Epidermal melanocyte (primary cell): ENCODE data around the gene DHRS7B.

Source experiments
- DNase-seq: peaks from one replicate; pipeline ENCODE4 v3.0.0; 2011; ENCODE audit warnings: low spot score; ENCODE audit not compliant: insufficient read length

DHRS7B gene

GRCh38 chr17:21157586-21158370, 31.0 kb downstream of the DHRS7B start:
- DNase-seq, result no peak

DNA sequence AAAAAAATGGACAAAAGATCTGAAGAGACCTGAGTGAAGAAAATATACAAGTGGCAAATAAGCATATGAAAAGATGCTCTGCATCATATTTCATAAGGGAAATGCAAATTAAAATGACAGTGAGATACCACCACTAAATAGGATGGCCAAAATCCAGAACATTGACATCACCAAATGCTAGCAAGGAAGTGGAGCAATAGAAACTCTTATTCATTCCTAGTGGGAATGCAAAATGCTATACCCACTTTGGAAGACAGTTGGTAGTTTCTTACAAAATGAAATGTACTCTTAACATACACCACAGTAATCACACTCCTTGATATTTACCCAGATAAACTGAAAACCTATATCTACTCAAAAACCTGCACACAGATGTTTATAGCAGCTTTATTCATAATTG, 33.6 kb downstream of the DHRS7B start:
- DNase-seq, result no peak

GRCh38 chr17:21161498-21162393, 35.0 kb downstream of the DHRS7B start:
- no peak for DNase-seq

GRCh38 chr17:21162394-21162775, 35.6 kb downstream of the DHRS7B start:
- DNase-seq, result no peak

- DNase-seq, result no peak
Observed at GRCh38 chr17:21163101-21163500, 36.3 kb downstream of the DHRS7B start.

DNA sequence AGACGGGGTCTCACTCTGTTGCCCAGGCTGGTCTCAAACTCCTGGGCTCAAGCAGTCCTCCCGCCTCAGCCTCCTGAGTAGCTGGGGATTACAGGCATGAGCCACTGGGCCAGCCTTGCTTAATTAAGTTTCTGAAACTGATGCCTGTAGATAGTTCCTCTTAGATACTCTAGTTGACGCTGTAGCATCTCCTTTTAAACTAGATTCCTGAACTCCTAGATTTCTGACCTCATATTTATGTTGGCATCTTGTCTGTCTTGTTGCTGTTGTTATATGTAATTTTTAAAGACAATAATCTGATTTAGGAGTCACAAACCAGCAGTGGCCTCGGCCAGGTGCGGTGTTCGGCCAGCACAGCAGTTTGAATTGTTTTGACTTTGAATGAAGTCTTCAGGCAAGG, 37.5 kb downstream of the DHRS7B start:
- DNase-seq, result no peak

GRCh38 chr17:21164620-21165019, 37.9 kb downstream of the DHRS7B start:
- no peak for DNase-seq

GRCh38 chr17:21165922-21166594, 39.3 kb downstream of the DHRS7B start:
- DNase-seq, result no peak

DNA sequence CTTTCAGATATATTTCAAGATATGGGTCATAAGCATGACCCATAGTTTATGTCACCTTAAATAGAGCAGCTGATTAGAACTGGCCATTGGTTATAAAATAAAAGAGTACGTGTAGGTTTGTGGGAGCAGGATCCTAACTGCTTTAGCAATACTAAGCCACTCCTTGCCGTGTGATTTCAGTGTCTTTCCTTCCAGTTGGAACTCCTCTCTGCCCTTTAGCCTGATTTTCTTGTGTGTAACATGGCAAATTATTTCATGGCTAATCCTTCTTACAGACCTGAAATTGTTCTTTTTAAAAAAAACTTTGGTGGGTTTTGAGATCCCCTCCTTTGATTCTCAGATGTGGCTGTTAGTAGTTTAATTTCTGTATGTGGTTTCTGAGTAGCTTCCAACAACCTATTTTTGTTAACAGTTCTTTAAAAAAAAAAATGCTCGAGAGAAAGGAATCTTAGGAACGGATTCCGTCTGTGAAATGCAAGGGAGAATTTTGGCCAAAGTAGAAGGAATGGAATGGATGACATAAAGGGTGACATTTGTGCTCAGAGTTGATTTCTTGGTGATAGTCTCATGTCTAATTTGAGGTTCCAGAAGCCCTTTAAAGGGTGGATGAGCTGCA, 39.9 kb downstream of the DHRS7B start:
- DNase-seq, result peak; percentile 45

GRCh38 chr17:21167303-21167702, 40.5 kb downstream of the DHRS7B start:
- DNase-seq, result no peak

DNA sequence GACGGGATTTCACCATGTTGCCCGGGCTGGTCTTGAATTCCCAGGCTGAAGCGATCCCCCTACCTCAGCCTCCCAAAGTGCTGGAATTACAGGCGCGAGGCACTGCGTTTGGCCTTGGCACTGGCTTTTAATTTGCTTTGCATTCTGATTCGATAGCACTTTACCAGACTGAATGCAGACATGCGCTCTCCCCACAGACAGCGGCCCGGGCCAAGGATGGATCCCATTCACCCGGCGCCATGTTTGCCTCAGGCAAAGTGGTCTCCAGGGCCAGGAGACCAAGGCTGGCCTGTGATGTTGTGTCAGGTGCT, 41.7 kb downstream of the DHRS7B start:
- no peak for DNase-seq

- DNase-seq, result no peak
Observed at GRCh38 chr17:21169496-21169895, 42.7 kb downstream of the DHRS7B start.

DNA sequence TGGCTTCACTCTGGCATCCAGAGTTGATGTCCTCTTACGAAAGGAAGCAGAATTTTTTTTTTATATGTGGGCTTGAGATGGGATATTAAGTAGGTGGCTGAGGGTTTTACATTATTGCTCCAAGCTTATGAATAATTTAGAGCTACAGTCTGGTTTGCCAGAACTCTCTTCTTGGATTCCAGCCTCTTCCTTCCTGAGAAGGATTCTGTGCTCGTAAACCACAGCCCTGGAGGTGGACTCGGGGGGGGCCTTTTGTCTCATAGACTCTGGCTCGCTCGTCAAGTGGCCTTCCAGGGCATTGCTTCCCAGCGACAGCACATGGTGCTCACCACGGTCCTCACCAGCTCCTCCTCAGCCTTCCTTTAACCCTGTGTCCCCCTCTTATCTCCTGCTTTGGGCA, 44.0 kb downstream of the DHRS7B start:
- DNase-seq, result no peak

DNA sequence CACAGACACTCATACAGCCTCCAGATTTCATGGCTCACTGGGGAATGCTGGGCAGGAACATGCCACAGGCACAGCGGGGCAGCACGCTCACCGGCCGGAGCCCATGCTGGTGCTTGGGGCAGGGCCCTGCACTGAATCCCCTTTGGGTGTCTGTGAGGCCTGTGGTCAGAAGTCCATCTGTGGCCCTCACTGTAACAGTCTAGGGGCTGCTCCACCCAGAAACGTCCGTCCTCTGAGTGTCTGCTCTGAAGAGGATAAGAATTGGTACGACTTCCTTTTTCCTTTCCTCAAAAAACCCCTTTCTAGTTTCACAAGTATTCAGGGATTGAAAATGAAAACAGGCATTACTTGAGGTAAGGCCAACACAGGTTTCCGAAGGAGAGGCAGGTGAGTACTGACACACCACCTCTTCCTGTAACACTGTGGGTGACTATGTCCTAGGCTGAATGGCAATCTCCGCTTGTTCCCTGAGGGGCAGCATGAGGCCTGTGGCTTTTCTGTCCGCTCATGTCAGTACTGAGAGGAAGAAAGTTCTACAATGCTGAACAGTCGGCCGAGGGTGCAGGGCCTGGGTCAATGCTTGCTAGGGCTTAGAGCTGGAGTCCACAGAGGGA, 44.7 kb downstream of the DHRS7B start:
- no peak for DNase-seq

DNA sequence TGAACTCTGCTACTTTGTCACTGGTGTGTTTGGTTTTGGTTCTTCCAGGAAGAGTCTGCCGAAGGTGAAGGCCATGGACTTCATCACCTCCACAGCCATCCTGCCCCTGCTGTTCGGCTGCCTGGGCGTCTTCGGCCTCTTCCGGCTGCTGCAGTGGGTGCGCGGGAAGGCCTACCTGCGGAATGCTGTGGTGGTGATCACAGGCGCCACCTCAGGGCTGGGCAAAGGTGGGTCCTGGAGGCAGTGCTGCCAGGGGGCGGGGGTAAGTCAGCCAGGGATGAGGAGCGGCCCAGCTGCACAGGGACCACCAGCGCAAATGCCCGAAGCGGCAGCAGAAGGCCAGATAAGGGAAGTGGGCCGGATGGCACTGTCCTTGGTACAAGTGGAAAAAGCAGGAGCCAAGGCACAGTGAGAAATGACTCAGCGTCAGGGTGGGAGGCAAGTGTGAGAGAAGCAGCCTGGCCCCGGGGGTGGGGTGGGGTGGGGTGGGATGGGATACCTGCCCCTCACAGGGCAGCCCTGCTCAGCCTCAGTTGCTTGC, 45.3 kb downstream of the DHRS7B start:
- no peak for DNase-seq

DNA sequence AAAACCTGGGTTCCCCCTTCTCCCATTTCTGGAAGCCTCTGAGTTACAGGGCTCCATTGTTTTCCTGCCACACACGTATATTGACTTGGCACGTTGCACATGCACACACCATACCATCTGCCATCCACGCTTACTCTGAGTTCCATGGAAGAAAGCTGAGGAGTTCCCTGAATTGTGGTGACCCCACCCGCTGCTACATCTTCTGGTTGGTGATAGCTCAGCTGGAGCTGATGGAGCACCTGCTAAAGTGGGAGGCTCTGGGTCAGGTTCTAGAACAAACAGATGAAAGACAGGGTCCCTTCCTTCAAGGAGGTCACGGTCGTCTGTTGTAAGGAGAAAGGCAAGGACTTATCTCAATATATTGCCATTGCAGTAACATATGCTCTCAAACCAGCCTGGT, 46.1 kb downstream of the DHRS7B start:
- DNase-seq, result no peak

DNA sequence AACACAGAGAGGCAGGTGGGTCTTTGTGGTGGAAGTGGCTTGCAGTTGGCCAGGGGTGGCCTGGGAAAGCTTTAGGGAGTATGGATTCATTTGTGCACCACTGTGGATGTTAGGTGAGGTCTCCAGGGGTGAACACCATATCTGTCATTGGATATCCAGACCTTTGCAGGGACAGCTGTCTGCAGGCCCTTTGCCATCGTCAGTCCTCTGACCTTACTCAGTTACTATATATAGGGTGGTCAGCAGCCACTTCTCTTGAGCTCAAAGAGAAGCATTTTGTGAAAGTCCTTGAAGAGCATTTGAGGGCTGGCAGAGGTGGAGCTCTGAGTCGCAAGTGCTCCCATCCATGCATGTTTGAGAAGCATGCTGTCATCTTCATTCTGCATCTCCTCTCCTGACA, 46.8 kb downstream of the DHRS7B start:
- DNase-seq, result no peak

DNA sequence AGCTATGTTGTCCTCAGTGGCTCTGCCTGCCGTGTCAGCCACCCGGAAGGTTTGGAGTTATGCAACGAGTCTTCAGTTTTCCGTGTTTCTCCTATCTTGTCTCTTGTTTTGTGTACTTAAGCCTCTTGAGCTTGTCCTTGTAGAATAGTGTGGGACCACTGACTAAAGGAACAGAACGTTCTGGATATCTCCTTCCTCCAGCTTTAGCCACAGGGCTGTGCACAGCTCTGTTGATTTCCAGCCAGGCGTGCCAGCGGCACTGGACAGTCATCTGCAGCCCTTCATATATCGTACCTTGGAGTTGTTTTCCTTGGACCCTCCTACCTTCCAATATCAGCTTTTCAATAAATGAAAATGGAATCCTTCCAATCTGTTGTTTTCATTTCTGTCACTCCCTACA, 47.4 kb downstream of the DHRS7B start:
- DNase-seq, result no peak

- no peak for DNase-seq
Observed at GRCh38 chr17:21174713-21175112, 47.9 kb downstream of the DHRS7B start.

- DNase-seq, result no peak
Observed at GRCh38 chr17:21176773-21177395, 50.1 kb downstream of the DHRS7B start.

GRCh38 chr17:21177401-21177800, 50.6 kb downstream of the DHRS7B start:
- DNase-seq, result no peak
